Cerebellar cortex (tissue), 1 donor: ENCODE results near the gene RAB42.
"Not testable (repeated sequence)": the region's sequence is repeated elsewhere in the genome, so short reads cannot be mapped to it uniquely, and the experiment has no call there.

Experiments used
- DNase-seq: peaks from one replicate; pipeline ENCODE4 v3.0.0-alpha.2; 2015; ENCODE audit warnings: low spot score

The RAB42 gene

DNA sequence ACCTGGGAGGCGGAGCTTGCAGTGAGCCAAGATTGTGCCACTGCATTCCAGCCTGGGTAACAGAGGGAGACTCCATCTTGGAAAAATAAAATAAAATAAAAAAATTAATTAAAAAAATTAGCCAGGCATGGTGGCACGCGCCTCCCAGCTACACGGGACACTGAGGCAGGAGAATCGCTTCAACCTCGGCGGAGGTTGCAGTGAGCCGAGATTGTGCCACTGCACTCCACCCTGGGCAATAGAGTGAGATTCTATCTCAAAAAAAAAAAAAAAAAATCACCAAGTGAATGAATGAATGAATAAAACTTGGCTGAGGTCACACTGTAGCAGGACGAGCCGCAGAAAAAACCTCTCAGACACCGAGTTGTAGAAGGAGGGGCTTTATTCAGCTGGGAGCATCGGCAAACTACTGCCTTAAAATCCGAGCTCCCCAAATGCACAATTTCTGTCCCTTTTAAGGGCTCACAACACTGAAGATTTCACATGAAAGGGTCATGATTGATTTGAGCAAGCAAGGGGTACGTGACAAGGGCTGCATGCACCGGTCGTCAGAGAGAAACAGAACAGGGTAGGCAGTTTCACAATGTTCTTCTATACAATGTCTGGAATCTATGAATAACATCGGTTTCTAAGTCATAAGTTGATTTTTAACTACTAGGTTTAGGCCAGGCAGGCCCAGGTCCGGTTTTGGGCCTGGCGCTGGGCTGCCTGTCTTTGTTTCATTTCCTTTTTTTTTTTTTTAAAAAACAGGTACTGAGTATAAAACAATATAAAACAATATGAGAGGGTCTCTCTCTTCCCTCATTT is 5.3 kb upstream of the RAB42 start:
- not testable (repeated sequence) for DNase-seq

DNA sequence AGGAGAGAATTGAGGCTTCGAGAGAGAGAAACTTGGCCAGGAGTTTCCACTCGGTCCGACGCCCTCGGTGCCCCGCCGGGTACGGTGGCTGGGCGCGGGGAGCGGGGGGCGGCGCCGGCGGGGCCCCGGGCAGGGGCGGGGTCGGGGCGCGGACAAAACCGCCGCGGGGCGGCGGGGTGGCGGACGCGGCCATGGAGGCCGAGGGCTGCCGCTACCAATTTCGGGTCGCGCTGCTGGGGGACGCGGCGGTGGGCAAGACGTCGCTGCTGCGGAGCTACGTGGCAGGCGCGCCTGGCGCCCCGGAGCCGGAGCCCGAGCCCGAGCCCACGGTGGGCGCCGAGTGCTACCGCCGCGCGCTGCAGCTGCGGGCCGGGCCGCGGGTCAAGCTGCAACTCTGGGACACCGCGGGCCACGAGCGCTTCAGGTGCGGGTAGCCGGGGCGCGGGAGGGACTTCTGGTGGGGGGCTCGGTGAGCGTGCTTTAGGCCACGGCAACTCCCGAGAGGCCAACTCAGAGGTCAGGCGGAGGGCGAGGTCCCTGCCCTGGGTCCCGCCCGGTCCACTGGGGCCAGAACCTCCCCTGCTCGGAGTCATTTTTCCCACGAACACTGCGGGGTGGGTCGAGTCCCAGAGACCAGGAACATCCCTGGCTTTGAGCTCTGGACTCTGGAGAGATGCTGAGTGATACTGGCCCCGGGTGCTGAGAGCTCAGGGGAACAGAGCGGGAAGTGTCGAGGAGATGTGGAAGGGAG is 431 bp downstream of the RAB42 start:
- DNase-seq = no peak

DNA sequence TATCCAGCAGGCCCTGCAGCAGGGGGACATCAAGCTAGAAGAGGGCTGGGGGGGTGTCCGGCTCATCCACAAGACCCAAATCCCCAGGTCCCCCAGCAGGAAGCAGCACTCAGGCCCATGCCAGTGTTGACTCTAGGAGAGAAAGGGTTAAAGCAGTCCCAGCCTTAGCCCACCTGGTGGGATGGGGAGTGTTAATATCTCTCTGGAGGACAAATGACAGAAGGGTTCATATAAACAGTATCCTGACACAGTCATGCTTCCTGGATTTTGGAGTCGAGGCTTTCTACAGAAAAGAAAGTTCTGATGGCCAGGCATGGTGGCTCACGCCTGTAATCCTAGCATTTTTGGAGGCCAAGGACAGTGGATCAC is 1.9 kb downstream of the RAB42 start:
- not testable (repeated sequence) for DNase-seq

DNA sequence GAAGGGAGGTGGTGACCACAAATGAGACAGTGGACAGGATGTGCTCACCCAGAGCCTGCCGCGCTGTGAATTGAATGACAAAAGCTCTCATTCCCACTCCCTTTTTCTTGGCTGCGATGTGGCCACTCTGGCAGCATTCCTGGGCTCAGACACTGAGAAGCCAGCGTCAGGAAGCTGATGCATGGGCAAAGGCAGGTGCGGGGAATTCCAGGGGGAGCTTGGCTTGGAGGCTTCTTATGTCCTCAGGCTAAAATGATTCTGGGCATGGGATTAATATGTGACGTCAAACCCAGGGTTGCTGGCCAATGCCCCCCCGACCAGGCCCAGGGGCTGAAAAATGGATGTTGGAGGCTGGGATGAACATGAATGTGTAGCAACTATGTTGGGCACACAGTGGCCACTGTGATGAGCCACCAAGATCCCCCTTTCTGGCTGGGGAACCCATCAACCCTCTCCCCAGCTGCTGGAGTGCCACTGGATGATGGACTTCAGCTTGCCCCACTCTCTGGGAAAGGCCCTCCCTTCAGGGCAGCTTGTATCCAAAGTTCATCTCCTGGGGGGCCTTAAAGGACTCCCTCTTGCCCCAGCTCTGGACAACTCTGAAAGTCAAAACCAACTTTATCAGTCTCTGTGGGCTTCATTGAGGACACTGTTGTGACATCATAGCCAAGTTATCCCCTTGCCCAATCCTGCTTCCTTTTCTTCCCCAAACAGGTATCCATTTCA is 2.8 kb downstream of the RAB42 start:
- DNase-seq = peak; percentile 16

- no peak for DNase-seq
Measured at GRCh38 chr1:28595412-28596191, 3.5 kb downstream of the RAB42 start.

DNA sequence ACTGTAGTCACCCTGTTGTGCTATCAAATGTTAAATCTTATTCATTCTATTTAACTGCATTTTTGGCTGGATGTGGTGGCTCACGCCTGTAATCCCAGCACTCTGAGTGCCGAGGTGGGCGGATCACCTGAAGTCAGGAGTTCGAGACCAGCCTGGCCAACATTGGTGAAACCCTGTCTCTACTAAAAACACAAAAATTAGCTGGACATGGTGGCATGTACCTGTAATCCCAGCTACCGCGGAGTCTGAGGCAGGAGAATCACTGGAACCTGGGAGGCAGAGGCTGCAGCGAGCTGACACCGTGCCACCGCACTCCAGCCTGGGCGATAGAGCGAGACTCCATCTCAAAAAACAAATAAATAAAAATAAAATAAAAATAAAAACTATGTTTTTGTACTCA is 4.2 kb downstream of the RAB42 start:
- DNase-seq = not testable (repeated sequence)

GRCh38 chr1:28601696-28602095 is 9.6 kb downstream of the RAB42 start:
- DNase-seq = no peak

DNA sequence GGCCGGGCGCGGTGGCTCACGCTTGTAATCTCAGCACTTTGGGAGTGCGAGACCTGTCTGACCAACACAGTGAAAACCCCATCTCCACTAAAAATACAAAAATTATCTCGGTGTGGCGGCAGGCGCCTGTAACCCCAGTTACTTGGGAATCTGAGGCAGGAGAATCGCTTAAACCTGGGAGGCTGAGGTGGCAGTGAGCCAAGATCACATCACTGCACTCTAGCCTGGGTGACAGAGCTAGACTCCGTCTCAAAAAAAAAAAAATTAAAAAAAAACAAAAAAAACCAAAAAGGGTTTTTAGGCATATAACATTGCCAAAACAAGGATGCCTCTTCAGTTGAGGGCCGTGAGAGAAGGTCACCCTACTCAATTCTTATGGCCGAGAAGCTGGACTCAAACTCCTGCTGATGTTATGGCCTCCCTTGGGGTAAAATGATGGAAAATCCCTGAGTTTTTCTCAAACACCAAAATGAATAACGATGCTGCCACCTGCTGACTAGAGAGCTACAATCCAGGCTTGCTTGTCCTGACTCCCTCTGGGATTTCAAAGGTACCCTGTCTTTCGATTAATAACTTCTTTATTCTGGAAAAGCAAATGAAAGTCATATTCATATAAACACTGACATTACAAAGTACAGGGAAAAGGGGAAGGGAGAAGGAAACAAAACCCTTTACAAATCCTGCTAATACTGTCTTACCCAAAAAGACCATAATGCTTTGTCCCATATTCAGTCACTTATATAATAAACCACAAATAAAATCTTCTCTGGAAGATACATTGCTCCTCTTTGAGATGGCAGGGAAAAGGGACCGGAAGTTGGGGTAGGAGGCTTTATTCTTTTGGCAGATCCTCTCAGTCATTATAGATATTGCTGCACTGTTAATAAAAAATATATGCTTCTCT is 10.7 kb downstream of the RAB42 start:
- DNase-seq = peak; percentile 81

DNA sequence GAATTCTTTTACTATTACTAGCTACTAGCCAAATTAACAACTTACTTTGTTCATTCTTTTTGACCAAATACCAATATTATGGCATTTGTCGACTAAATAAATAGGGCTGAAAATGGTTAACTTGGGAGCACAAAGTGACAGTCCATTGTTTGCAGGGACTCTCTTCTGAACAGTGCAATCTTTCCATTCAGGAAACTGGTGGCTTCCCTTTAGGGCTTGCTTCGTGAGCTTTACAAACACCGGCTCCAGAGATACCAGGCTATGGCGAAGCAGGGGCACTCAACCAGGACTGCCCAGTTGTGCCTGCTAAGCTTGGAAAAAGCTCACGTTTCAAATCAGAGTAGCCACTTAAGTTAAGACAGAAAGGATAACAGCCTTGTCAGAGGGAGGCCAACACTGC is 12.3 kb downstream of the RAB42 start:
- DNase-seq = no peak

DNA sequence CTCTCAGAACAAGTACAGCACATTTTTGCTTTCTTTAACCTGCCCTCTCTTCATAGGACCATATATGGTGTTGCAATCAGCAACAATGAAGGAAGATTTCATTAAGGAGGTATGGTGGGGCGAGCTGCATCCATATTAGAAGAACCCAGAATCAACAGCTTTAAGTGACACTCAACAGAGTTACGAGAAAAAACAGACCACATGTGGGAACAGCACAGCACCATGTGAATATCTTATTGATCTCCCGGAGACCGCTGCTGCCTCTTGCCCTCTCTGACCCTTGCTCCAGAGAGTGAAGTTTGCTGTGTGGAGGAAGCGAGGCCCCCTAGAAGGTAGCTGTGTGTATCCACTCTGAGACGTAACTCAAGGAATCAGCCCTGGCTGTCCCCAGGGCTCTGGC is 12.9 kb downstream of the RAB42 start:
- no peak for DNase-seq

GRCh38 chr1:28606771-28607170 is 14.7 kb downstream of the RAB42 start:
- no peak for DNase-seq

- no peak for DNase-seq
Measured at GRCh38 chr1:28613175-28613574, 21.1 kb downstream of the RAB42 start.

GRCh38 chr1:28631713-28632112 is 39.6 kb downstream of the RAB42 start:
- no peak for DNase-seq

DNA sequence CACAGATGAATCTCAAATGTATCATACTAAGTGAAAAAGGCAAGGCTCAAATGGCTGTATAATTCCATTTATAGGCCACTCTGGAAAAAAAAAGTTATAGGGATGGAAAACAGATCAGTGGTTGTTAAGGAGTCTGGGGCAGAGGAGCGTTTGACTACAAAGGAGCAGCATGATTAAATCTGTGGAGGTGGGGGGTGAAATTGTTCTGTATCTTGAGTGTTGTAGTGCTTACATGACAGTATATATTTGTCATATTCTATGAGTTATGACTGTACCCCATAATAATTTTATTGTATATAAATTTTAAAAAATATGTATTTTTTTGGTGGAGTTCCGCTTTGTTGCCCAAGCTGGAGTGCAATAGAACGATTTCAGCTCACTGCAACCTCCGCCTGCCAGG is 40.5 kb downstream of the RAB42 start:
- no peak for DNase-seq

DNA sequence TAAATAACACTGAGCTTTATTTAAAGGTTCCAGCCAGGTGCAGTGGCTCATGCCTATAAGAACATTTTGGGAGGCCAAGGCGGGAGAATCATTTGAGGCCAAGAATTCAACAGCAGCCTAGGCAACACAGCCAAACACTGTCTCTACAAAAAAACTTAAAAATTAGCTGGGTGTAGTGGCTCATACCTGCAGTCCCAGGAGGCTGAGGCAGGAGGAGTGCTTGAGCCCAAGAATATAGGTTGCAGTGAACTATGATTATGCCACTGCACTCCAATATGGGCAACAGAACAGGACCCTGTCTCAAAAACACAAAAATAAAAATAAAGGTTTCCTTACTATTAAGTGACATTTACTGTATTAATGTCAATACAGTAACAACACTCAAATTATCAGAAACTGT is 48.7 kb downstream of the RAB42 start:
- peak; percentile 16 for DNase-seq

DNA sequence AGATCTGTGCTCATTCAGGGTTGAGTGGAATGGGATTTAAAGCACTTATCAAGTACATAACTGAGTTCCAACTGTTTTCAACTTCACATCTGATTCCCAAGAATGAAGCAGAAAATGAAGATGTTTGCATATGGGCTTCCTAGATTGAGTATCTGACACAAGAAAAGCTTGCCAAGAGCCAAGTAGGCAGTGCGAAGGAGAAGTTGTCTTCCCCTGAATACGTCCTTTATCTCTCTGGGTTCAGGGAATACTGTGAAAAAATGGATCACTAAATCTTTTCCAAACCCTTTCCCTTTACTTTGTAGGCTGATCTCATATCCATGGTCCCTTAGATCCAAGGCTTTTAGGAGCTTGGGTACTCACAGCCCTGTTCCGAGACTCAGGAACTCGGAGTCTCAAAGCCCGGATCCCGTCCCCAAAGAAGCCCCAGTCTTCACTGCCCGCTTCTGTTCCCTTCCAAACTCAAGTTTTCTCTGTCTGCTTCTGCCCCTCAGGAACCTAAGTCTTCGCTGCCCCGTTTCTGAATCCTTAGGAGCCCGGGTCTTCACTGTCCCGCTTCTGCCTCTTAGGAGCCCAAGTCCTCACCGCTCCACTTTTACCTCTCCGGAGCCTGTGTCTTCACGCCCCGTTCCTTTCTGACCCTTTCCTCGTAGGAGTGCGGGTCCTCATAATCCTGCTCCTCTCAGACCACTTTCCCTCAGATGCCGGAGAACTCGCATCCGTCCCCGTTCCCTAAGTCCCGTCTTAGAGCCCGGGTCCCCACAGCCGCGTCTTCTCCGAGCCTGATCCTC is 50.2 kb downstream of the RAB42 start:
- no peak for DNase-seq

DNA sequence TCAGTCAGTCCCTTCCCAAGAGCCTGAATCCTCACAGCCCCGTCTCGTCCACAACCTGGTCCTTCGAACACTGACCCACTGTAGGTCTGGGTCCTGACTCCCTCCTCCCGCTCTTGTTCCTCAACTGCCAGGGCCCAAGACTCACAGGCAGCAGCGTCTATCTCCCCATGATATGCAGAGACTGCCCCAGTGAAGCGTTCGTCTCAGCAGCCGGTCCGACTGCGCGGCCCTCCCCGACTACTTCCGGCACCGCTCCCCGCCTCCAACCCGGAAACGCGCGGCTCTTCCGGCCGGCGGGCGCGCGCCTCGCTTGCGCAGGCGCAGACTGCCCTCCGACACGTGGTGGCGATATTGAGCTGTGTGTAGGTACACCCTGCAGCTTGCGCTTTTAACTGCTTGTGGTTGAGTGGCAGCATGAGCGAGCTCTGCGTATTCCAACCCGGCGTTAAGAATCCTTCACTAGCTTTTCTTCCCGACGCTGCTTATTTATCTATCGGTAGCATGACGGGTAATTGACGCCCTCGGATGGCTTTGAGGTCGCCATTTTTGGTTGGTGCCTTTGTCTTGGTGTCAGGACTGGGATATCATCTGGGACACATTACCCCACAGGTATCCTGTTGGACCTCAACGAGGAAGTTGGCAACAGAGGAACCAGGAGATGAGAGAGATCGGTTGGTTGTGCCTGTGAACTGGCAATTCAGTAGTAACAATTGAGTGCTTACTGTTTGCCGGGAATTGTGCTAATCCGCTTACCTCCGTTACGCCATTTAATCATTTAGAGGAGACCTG is 51.0 kb downstream of the RAB42 start, which contains the start of gene TAF12:
TAF12 (minus strand) TSS at position 221 of the 789 bp plus-strand sequence. CDS start 20,986 bp downstream, outside the sequence.
- DNase-seq = peak; percentile 94

- DNase-seq = peak; percentile 22
Measured at GRCh38 chr1:28644494-28644893, 52.4 kb downstream of the RAB42 start.
